Uterus (tissue), 2 donors: ENCODE results near the gene CPA3.

Experiments used
- CTCF ChIP-seq, 4 experiments: fragments of 200-600 bp in 2 of 4; fragments of 450-650 bp in 2 of 4; sonication (generic) in 2 of 4; IDR thresholded peaks; one replicate each; pipeline ENCODE4 v1.5.1; 2016 to 2019; ENCODE audit warnings: antibody characterized with exemption in 4 of 4, mild to moderate bottlenecking in 2 of 4, moderate library complexity in 1 of 4
- POLR2A ChIP-seq, 2 donors: fragments of 450-650 bp; IDR thresholded peaks; one replicate each; pipeline ENCODE4 v1.6.1; 2016; ENCODE audit warnings: antibody characterized with exemption in 2 of 2, mild to moderate bottlenecking in 1 of 2, moderate library complexity in 1 of 2

DNA sequence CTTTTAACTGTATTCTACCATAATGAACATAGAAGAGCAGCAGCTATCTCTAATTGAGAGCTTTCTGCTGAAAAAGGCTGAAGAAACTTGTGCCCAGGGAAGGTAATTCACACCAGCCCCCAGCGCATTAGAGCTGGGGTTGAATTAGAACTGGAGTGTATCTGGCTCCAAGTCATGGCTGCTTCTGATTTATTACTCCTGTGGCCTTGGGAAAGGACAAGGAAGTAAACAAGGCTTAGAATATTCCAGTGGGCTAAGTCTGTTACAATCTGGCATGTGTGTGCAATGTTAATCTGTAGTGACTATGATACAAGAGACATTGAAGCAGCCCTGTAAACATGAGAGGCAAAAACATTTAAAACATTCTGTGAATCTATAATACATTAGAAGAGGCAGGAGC, 18.1 kb downstream of the CPA3 start:
- TF ChIP-seq CTCF (IDR thresholded peaks at IDR 0.05) (no peak), POLR2A (IDR thresholded peaks at IDR 0.05) (no peak)
